Measurements from ENCODE around the gene ATP2B2.

ATP2B2 gene

DNA sequence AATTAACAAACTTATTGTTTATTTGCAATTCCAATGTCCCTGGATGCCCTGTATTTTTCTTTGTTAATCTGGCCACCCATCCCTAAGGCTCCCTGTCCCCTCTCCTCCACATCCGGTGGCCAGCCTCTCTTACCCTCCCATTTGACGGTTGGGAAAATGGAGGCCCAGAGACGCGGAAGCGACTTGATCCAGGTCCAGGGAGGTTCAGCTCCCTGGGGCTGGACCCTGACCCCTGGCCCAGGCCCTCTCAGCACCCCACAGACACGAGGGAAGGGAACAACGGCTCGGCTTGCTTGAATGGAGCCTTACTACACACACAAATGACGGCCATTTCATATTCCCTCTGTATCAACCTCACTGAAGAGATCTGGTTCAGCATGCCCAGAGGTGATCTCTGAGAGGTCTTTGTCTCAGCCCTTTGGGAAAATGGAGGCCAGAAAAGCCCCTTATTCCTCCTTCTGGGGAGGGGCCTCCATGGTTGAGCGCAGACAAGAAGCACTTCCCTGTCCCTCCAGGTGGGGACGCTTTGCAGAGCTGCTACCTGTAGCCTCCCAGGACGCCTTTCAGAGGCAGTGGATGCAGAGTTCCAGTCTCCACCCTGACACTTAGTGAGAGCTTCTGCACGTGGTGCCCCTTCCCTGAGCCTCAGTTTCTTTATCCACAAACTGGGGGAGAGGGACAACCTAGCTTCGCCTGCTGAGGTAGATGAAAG is 82.1 kb downstream of the ATP2B2 start:
- DNase-seq: no peak

DNA sequence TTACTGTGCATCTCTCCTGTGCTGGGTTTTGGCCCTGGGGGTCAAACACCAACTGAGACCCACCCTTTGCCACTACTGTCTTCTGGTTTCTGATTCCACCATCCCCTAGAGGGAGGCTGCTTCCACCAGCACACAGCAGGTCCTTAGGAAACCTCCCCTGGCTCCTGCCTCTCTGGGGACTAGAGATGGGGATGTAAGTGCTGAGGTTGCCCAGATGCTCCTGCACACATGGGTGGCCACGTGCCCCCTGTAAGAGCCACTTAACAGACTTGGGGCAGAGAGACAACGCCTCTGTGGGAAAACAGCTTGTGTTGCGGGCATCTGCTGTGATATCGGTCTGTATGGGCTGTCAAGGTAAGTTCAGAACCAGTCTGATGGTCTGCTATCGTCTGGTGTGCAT is 83.4 kb downstream of the ATP2B2 start:
- no peak for DNase-seq

- DNase-seq: no peak
Measured at GRCh38 chr3:10420745-10421475, 84.5 kb downstream of the ATP2B2 start.

GRCh38 chr3:10419637-10420232 is 85.7 kb downstream of the ATP2B2 start:
- no peak for DNase-seq

DNA sequence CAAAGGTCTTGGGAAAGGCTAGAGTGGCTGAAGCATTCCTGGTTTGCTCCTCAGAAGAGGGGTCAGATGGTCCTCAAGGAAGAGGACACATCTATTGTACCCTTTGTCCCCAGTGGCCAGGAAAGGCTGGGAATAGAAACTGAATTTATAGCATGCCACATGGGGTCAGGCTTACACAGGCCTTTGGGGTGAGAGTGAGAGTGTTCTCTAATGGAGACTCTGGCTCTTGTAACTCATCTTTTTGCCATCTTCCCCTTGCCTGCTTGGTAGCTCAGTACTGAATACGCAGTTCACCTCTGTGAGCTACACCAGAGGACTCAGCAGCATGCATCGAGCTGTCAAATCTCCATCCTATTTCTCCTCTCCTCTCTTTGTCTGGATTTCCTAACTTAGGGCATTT is 87.5 kb downstream of the ATP2B2 start:
- no peak for DNase-seq

DNA sequence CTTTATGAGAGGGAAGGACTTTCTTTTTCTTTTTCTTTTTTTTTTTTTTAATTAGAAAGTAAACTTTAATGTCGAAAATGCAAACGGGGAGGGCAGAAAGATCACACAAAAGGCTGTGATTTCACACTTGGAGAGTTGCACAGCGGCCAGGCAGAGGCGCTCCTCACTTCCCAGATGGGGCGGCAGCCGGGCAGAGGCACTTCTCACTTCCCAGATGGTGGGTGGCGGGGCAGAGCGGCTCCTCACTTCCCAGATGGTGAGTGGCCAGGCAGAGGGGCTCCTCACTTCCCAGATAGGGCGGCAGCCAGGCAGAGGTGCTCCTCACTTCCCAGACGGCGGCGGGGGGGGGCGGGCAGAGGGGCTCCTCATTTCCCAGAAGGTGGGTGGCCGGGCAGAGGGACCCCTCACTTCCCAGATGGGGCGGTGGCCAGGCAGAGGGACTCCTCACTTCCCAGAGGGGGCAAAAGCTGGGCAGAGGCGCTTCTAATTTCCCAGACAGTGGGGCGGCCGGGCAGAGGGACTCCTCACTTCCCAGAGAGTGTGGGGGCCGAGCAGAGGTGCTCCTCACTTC is 88.6 kb downstream of the ATP2B2 start:
- DNase-seq: no peak

DNA sequence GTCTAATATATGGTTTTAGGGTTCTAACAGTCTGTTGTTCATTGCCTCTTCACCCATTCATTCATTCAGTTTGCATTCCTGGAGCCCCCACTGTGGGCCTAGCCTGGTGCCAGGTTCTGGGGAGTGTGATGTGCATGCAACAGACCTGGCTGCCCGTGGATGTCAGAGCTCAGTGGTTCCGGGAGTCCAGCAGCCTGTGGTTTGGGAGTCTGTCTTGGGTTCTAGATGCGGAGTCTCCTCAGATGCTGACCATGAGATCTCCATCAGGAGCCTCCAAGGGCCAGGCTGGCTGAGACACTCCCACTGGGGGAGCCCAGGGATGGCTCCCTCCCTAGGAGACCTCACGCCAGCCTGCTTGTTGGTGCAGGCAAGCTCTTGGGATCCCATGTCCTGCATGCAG is 92.3 kb downstream of the ATP2B2 start:
- no peak for DNase-seq

GRCh38 chr3:10411598-10412332 is 93.6 kb downstream of the ATP2B2 start:
- no peak for DNase-seq

GRCh38 chr3:10410383-10411002 is 94.9 kb downstream of the ATP2B2 start:
- no peak for DNase-seq

GRCh38 chr3:10408680-10409079 is 96.7 kb downstream of the ATP2B2 start:
- no peak for DNase-seq

DNA sequence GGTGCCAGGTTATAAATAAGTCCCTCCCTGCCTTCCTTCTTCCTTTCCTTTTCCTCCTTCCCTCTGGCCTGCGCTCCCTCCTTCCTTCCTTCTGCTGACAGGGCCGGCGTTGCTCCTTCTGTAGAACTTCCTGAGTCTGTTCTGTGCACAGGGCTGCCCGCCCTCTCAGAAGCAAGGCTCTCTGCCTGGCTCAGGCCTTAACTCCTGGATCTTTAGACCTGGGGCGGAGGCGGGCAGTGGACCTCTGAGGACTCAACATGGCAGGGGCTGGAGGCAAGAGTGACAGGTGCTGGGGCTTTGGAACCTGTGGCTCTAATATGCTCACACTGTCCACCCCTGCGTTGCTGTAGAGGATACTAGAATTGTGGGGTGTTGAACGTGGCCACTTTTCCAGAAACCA is 98.0 kb downstream of the ATP2B2 start:
- DNase-seq: no peak

GRCh38 chr3:10406414-10406813 is 99.0 kb downstream of the ATP2B2 start:
- DNase-seq: no peak

DNA sequence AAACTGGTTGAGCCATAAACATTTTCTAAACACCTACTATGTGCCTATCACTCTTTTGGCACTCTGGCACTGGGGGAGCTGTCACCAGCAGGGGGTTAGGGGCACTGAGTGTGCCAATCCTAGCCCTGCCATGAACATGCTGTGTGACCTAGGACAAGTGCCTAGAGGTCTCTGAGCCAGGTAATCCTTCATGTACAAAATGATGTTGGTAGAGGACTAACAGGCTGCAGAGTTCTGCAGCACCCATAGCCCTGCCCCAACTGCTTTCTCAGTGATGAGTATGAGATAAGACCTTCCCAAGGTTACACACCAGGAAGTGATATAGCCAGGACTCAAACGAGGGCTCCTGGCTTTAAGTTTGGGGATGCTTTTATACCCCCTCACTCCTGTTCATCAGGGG is 99.6 kb downstream of the ATP2B2 start:
- no peak for DNase-seq

GRCh38 chr3:10404876-10405275 is 100.5 kb downstream of the ATP2B2 start:
- no peak for DNase-seq

GRCh38 chr3:10404377-10404776 is 101.0 kb downstream of the ATP2B2 start:
- no peak for DNase-seq

DNA sequence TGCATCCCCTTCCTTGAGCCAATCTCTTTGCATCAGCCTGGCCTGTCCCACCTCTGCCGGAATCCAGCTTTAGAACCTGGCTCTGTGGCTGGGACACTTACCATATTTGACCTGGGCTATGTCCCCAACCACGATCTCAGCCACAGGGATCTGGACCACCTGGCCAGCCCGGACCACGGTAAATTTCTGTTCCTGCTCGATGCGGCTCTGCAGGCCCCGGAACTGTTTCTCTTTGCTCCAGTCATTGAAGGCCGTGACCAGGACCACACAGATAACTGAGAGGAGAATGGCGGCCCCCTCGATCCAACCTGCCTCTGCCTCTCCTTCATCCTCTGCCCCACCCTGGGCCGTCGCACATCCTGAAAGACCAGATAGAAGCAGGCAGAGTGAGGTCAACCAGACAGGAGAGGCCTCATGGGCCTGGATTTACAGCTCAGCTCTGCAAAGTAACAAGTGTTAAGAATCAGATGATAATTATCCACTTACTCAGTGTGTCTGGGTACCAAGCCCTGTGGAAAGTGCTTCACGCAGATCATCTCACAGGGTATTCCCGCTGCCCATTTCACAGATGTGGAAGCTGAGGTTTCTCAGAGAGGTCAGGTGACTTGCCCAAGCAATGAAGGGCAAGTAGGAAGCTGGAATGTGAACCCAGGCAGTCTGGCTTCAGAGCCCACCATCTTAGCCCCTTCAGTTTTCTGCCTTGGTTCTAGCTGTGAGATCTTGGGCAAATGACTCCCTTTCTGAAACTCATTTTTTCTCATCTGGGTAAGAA is 103.2 kb downstream of the ATP2B2 start:
- no peak for DNase-seq

DNA sequence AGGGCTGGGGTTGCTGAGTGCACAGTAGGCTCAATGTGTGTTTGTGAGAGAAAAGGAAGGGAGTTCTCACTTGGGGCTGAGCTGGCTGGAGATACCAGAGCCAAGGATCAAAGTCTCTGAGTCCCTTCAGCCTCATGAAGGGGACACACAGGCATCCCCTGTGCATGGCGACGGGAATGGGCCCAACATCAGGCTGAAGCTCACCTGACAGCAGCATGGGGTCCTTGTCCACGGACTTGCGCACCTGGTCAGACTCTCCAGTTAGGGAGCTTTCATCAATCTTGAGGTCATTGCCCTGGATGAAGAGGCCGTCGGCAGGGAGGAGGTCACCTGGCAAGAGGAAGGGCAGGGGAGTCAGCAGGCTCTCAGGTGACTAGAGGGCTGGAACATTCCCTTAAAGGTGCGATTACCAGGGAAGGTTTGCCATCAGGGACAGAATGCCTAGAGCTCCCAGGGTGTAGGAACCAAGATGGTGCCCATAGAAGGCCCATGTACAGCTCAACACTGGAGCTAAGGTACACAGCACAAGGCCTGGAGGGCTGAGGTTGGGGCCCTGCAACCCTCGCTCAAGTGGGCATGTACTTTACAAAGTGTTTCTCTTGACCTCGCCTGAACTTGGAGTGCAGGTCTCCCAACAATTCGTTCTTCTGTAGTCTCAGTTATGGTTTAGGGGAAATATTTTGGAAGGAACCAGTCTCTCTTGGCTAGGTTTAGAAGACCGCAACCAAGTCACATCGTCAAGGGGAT is 104.5 kb downstream of the ATP2B2 start:
- DNase-seq: no peak

- no peak for DNase-seq
Measured at GRCh38 chr3:10400050-10400748, 105.2 kb downstream of the ATP2B2 start.

DNA sequence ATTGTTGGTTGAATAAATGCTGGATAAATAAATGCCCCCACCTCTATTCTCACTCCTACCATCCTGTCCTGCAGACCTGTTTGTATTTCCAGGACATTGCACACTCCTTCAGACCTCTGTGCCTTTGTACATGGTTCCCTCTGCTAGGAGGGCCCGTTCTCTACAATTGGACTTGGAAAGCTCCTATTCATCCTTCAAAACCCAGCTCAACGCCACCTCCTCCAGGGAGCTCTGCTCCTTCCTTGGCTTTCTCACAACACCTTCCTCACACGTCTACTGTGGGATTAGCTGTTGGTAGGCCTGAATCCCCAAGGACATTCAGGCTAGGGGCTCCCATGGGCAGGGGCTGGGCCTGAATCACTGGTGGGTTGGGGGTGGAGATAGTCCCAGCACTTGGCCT is 105.8 kb downstream of the ATP2B2 start:
- no peak for DNase-seq

- DNase-seq: no peak
Measured at GRCh38 chr3:10398341-10398740, 107.0 kb downstream of the ATP2B2 start.

GRCh38 chr3:10397879-10398278 is 107.5 kb downstream of the ATP2B2 start:
- DNase-seq: no peak

Data from NK-92 treated with Interleukin-12 subunit alpha and Interleukin-12 subunit beta, amount 100 ng/mL, for 24 hours (cell line).